WTC11 (cell line): ENCODE measurements around the gene PDYN. TPM values are rescaled to one million over a fixed set of nuclear protein-coding genes. Genes with fewer than 3 reads are reported as not detected.

Experiments used
- ATAC-seq: fragments of 200-7000 bp; cut with Tn5 transposase; 2 replicates; pipeline ENCODE4 v1.10.0; 2021; ENCODE audit warnings: mild to moderate bottlenecking, moderate library complexity
- CTCF ChIA-PET: fragments of 300-600 bp; sonication (Branson Sonifier 250); formaldehyde crosslinking; loops from one replicate; lab custom pipeline; 2021; ENCODE audit warnings: antibody characterized with exemption; lab: Charles Lee
- POLR2A ChIA-PET: fragments of 350-600 bp; sonication (Branson Sonifier 250); formaldehyde crosslinking; loops from one replicate; lab custom pipeline; 2021; ENCODE audit warnings: antibody characterized with exemption; lab: Charles Lee
- DNase-seq: peaks from one replicate; pipeline ENCODE4 v3.0.0; 2021; ENCODE audit warnings: low spot score
- H3K27ac Mint-ChIP-seq: 2 replicates; pipeline ENCODE4 v1.8.0; 2021; ENCODE audit warnings: mixed read lengths
- H3K27me3 Mint-ChIP-seq: 2 replicates; pipeline ENCODE4 v1.8.0; 2021; ENCODE audit warnings: low read depth, mild to moderate bottlenecking, moderate library complexity, mixed read lengths
- H3K36me3 Mint-ChIP-seq: 2 replicates; pipeline ENCODE4 v1.8.0; 2021; ENCODE audit warnings: mixed read lengths
- H3K4me1 Mint-ChIP-seq: 2 replicates; pipeline ENCODE4 v1.8.0; 2022; ENCODE audit warnings: mixed read lengths
- H3K4me3 Mint-ChIP-seq: 2 replicates; pipeline ENCODE4 v1.8.0; 2021; ENCODE audit warnings: mild to moderate bottlenecking, moderate library complexity, mixed read lengths
- H3K9me3 Mint-ChIP-seq: 2 replicates; pipeline ENCODE4 v1.8.0; 2021; ENCODE audit warnings: mixed read lengths
- CBFB ChIP-seq: sonication (generic); formaldehyde crosslinking; IDR thresholded peaks from 2 replicates; pipeline ENCODE4 v1.8.1; 2022; ENCODE audit warnings: mild to moderate bottlenecking, low read depth, missing genetic modification reagents
- EMX1 ChIP-seq: fragments of 250-450 bp; sonication (Bioruptor Pico); IDR thresholded peaks from 2 replicates; pipeline ENCODE4 v1.8.0; 2021; ENCODE audit warnings: mild to moderate bottlenecking
- FOXP1 ChIP-seq: sonication (generic); formaldehyde crosslinking; IDR thresholded peaks from 2 replicates; pipeline ENCODE4 v1.8.0; 2022; ENCODE audit warnings: missing genetic modification reagents, mild to moderate bottlenecking, moderate library complexity, borderline replicate concordance
- GTF2I ChIP-seq: fragments of 250-450 bp; sonication (Bioruptor Pico); conservative IDR thresholded peaks from 2 replicates; pipeline ENCODE4 v1.4.0; 2021; ENCODE audit warnings: mild to moderate bottlenecking
- MYBL2 ChIP-seq: sonication (generic); formaldehyde crosslinking; IDR thresholded peaks from 2 replicates; pipeline ENCODE4 v1.8.1; 2023; ENCODE audit warnings: mild to moderate bottlenecking, moderate library complexity, missing genetic modification reagents
- NFYB ChIP-seq: sonication (generic); formaldehyde crosslinking; conservative IDR thresholded peaks from 2 replicates; pipeline ENCODE4 v1.8.0; 2022; ENCODE audit warnings: low read depth, missing genetic modification reagents
- SP1 ChIP-seq: sonication (generic); formaldehyde crosslinking; conservative IDR thresholded peaks from 2 replicates; pipeline ENCODE4 v1.8.1; 2022; ENCODE audit warnings: missing genetic modification reagents
- TEAD1 ChIP-seq: sonication (generic); formaldehyde crosslinking; IDR thresholded peaks from 2 replicates; pipeline ENCODE4 v1.8.0; 2022; ENCODE audit warnings: mild to moderate bottlenecking, missing genetic modification reagents
- ZBTB21 ChIP-seq: sonication (generic); formaldehyde crosslinking; IDR thresholded peaks from 2 replicates; pipeline ENCODE4 v1.8.1; 2023; ENCODE audit warnings: mild to moderate bottlenecking, missing genetic modification reagents, borderline replicate concordance
- ZNF263 ChIP-seq: sonication (generic); formaldehyde crosslinking; IDR thresholded peaks from 2 replicates; pipeline ENCODE4 v1.8.1; 2022; ENCODE audit warnings: low read depth, mild to moderate bottlenecking, moderate library complexity, missing genetic modification reagents
- total RNA-seq: library from RNA; stranded (reverse); gene quantifications from 3 replicates; pipeline ENCODE4 v1.2.3, GENCODE V29; 2021
- TF ChIP-seq, protein P1 (sequence below): sonication (generic); formaldehyde crosslinking; IDR thresholded peaks from 2 replicates; pipeline ENCODE4 v1.8.0; 2023; ENCODE audit warnings: missing genetic modification reagents, mild to moderate bottlenecking, borderline replicate concordance
- TF ChIP-seq, protein P2 (sequence below): sonication (generic); formaldehyde crosslinking; IDR thresholded peaks from 2 replicates; pipeline ENCODE4 v1.8.0; 2022; ENCODE audit warnings: mild to moderate bottlenecking, missing genetic modification reagents
- TF ChIP-seq, protein P3 (sequence below): fragments of 250-450 bp; sonication (Bioruptor Pico); IDR thresholded peaks from 2 replicates; pipeline ENCODE4 v1.8.0; 2021; ENCODE audit warnings: mild to moderate bottlenecking
- TF ChIP-seq, protein P4 (sequence below): fragments of 250-450 bp; sonication (Bioruptor Pico); IDR thresholded peaks from 2 replicates; pipeline ENCODE4 v1.9.0; 2021; ENCODE audit warnings: mild to moderate bottlenecking, borderline replicate concordance
- TF ChIP-seq, protein P5 (sequence below): sonication (generic); formaldehyde crosslinking; conservative IDR thresholded peaks from 2 replicates; pipeline ENCODE4 v1.8.1; 2023; ENCODE audit warnings: mild to moderate bottlenecking, low read depth, missing genetic modification reagents, moderate library complexity

The PDYN gene
- total RNA-seq, 1 experiment from 2014 or later: 0.28 TPM

DNA sequence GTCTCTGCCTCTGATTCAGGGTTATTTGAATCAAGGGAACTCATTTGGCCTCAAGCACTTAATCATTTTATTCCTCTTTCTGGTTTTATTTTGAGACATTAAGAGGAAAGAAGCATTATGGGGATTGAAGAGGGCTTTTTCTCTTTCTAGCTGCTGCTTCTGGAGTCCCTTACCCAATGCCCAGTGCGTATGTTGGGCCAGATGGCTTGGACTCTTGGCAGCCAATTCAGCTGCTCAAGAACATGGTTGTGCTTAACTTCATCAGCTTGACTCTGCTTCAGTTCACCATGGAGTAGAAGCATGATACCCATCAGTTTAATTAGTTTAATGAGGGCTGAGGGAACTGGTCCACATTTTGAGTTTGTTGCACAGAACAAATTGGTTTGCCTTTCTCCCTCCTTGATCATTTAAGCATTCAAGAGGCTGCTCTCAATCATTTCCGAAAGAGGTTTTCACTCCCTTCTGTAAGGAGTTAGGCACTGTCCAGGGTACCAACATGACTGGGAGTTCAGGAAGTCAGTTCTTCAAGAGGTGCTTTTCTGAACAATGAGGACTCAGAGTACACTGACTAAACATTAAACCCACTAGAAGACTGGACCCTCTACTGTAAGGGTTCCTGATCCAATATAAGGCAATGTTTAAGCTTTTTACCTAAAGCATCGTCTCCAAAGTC is 14.6 kb downstream of the PDYN start (continued):
- TF ChIP-seq, protein P1, sequence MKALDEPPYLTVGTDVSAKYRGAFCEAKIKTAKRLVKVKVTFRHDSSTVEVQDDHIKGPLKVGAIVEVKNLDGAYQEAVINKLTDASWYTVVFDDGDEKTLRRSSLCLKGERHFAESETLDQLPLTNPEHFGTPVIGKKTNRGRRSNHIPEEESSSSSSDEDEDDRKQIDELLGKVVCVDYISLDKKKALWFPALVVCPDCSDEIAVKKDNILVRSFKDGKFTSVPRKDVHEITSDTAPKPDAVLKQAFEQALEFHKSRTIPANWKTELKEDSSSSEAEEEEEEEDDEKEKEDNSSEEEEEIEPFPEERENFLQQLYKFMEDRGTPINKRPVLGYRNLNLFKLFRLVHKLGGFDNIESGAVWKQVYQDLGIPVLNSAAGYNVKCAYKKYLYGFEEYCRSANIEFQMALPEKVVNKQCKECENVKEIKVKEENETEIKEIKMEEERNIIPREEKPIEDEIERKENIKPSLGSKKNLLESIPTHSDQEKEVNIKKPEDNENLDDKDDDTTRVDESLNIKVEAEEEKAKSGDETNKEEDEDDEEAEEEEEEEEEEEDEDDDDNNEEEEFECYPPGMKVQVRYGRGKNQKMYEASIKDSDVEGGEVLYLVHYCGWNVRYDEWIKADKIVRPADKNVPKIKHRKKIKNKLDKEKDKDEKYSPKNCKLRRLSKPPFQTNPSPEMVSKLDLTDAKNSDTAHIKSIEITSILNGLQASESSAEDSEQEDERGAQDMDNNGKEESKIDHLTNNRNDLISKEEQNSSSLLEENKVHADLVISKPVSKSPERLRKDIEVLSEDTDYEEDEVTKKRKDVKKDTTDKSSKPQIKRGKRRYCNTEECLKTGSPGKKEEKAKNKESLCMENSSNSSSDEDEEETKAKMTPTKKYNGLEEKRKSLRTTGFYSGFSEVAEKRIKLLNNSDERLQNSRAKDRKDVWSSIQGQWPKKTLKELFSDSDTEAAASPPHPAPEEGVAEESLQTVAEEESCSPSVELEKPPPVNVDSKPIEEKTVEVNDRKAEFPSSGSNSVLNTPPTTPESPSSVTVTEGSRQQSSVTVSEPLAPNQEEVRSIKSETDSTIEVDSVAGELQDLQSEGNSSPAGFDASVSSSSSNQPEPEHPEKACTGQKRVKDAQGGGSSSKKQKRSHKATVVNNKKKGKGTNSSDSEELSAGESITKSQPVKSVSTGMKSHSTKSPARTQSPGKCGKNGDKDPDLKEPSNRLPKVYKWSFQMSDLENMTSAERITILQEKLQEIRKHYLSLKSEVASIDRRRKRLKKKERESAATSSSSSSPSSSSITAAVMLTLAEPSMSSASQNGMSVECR (CRISPR knock-in tag): no peak
- TF ChIP-seq MYBL2 (CRISPR knock-in tag): no peak

DNA sequence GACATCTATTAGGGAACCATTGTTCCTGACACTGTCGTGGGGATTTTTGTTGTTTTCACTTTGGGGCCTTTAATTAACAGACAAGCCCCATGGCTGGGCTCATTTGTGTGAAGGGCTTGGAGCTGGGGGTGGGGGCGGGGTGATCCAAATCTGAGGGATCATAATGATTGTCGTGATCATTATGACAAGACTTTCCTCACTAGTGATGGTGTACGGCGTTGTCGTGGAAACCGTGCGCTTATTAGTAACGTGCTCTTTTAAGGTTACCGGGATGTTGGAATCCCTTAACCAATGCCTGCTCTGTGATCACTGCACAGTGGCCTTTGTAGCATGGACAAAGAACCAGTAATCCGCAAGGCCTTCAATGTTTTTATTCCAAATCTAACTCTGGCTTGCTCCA is 18.6 kb downstream of the PDYN start:
- Mint-ChIP-seq H3K27me3 (peaks cover 4% of the 10 kb centered on the region), H3K9me3 (0 out of 2 replicates have a peak, but pooled peaks cover 5% of the 10 kb centered on the region), H3K4me1 (peaks cover 13% of the 10 kb centered on the region; the same call in 1 of the 2 replicates), H3K4me3 (no peak overlapping the region), H3K36me3 (no peaks in the 10 kb centered on the region), H3K27ac (no peak overlapping the region)
- ATAC-seq: no peak
- ChIA-PET POLR2A (interaction anchor here (0.6 kb wide), 1 partner anchor 1802 kb away, joined by 4 read pairs; no protein-coding TSS in a partner anchor), CTCF (interaction anchor here (1.1 kb wide), 1 partner anchor 31 kb away, joined by 3 read pairs; no protein-coding TSS in a partner anchor)
- TF ChIP-seq, protein P2, sequence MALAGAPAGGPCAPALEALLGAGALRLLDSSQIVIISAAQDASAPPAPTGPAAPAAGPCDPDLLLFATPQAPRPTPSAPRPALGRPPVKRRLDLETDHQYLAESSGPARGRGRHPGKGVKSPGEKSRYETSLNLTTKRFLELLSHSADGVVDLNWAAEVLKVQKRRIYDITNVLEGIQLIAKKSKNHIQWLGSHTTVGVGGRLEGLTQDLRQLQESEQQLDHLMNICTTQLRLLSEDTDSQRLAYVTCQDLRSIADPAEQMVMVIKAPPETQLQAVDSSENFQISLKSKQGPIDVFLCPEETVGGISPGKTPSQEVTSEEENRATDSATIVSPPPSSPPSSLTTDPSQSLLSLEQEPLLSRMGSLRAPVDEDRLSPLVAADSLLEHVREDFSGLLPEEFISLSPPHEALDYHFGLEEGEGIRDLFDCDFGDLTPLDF: no peak
- no peak for TF ChIP-seq ZBTB21 (CRISPR knock-in tag)
- TF ChIP-seq ZNF263: no peak
- no peak for TF ChIP-seq SP1 (CRISPR knock-in tag)
- TF ChIP-seq GTF2I (CRISPR knock-in tag): no peak
- TF ChIP-seq TEAD1 (CRISPR knock-in tag): no peak
- TF ChIP-seq, protein P3, sequence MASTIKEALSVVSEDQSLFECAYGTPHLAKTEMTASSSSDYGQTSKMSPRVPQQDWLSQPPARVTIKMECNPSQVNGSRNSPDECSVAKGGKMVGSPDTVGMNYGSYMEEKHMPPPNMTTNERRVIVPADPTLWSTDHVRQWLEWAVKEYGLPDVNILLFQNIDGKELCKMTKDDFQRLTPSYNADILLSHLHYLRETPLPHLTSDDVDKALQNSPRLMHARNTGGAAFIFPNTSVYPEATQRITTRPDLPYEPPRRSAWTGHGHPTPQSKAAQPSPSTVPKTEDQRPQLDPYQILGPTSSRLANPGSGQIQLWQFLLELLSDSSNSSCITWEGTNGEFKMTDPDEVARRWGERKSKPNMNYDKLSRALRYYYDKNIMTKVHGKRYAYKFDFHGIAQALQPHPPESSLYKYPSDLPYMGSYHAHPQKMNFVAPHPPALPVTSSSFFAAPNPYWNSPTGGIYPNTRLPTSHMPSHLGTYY: no peak
- TF ChIP-seq, protein P4, sequence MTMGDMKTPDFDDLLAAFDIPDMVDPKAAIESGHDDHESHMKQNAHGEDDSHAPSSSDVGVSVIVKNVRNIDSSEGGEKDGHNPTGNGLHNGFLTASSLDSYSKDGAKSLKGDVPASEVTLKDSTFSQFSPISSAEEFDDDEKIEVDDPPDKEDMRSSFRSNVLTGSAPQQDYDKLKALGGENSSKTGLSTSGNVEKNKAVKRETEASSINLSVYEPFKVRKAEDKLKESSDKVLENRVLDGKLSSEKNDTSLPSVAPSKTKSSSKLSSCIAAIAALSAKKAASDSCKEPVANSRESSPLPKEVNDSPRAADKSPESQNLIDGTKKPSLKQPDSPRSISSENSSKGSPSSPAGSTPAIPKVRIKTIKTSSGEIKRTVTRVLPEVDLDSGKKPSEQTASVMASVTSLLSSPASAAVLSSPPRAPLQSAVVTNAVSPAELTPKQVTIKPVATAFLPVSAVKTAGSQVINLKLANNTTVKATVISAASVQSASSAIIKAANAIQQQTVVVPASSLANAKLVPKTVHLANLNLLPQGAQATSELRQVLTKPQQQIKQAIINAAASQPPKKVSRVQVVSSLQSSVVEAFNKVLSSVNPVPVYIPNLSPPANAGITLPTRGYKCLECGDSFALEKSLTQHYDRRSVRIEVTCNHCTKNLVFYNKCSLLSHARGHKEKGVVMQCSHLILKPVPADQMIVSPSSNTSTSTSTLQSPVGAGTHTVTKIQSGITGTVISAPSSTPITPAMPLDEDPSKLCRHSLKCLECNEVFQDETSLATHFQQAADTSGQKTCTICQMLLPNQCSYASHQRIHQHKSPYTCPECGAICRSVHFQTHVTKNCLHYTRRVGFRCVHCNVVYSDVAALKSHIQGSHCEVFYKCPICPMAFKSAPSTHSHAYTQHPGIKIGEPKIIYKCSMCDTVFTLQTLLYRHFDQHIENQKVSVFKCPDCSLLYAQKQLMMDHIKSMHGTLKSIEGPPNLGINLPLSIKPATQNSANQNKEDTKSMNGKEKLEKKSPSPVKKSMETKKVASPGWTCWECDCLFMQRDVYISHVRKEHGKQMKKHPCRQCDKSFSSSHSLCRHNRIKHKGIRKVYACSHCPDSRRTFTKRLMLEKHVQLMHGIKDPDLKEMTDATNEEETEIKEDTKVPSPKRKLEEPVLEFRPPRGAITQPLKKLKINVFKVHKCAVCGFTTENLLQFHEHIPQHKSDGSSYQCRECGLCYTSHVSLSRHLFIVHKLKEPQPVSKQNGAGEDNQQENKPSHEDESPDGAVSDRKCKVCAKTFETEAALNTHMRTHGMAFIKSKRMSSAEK (CRISPR knock-in tag): no peak
- no peak for TF ChIP-seq NFYB (CRISPR knock-in tag)
- no peak for TF ChIP-seq EMX1 (CRISPR knock-in tag)
- TF ChIP-seq, protein P5, sequence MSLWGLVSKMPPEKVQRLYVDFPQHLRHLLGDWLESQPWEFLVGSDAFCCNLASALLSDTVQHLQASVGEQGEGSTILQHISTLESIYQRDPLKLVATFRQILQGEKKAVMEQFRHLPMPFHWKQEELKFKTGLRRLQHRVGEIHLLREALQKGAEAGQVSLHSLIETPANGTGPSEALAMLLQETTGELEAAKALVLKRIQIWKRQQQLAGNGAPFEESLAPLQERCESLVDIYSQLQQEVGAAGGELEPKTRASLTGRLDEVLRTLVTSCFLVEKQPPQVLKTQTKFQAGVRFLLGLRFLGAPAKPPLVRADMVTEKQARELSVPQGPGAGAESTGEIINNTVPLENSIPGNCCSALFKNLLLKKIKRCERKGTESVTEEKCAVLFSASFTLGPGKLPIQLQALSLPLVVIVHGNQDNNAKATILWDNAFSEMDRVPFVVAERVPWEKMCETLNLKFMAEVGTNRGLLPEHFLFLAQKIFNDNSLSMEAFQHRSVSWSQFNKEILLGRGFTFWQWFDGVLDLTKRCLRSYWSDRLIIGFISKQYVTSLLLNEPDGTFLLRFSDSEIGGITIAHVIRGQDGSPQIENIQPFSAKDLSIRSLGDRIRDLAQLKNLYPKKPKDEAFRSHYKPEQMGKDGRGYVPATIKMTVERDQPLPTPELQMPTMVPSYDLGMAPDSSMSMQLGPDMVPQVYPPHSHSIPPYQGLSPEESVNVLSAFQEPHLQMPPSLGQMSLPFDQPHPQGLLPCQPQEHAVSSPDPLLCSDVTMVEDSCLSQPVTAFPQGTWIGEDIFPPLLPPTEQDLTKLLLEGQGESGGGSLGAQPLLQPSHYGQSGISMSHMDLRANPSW (CRISPR knock-in tag): no peak
- TF ChIP-seq, protein P1 (CRISPR knock-in tag): no peak
- no peak for TF ChIP-seq CBFB
- no peak for TF ChIP-seq FOXP1
- no peak for DNase-seq
